ENCODE results near the gene FNDC8. TPM values are rescaled to one million over a fixed set of nuclear protein-coding genes. Genes with fewer than 3 reads are reported as not detected.

The FNDC8 gene
- total RNA-seq, 3 donors from 2014 or later (not counting 1 experiment from before 2014, with no cell fraction given): not detected

DNA sequence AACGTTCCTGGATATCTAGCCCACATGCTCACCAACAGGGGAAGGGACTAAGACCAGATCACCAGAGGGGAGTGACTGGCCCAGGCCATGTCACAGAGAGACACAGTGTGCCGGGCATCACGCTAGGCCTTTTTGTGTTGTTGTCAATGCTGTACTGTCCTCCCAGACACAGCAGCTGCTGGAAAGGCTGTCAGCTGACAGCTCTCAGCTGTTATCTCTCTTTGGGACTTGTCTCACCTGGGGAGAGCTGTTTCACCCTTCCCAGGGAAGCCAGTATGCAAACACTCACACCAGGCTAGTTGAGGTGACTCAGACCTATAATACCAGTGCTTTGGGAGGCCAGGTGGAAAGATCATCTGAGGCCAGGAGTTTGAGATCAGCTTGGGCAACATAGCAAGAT lies 45.6 kb downstream of the FNDC8 start:
- intact Hi-C loops (cut with micrococcal nuclease): no loop called here
- H3K27ac ChIP-seq (ENCODE audit: low read length): no peak overlapping the region
- no peaks in the 10 kb centered on the region for H3K27me3 ChIP-seq (ENCODE audit: control insufficient read depth, insufficient read depth, low read length)
- ATAC-seq: no peak
- no peak overlapping the region for H3K4me3 Mint-ChIP-seq
- H3K36me3 ChIP-seq (ENCODE audit: control insufficient read depth, insufficient read depth, low read length): no peaks in the 10 kb centered on the region
- TF ChIP-seq, protein P1, sequence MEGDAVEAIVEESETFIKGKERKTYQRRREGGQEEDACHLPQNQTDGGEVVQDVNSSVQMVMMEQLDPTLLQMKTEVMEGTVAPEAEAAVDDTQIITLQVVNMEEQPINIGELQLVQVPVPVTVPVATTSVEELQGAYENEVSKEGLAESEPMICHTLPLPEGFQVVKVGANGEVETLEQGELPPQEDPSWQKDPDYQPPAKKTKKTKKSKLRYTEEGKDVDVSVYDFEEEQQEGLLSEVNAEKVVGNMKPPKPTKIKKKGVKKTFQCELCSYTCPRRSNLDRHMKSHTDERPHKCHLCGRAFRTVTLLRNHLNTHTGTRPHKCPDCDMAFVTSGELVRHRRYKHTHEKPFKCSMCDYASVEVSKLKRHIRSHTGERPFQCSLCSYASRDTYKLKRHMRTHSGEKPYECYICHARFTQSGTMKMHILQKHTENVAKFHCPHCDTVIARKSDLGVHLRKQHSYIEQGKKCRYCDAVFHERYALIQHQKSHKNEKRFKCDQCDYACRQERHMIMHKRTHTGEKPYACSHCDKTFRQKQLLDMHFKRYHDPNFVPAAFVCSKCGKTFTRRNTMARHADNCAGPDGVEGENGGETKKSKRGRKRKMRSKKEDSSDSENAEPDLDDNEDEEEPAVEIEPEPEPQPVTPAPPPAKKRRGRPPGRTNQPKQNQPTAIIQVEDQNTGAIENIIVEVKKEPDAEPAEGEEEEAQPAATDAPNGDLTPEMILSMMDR (IDR thresholded peaks at IDR 0.05): no peak
- 83% methylated on average over 3 of the region's 3 CpGs for WGBS (ENCODE audit: insufficient coverage)
- H3K4me3 ChIP-seq (ENCODE audit: low read length): no peak overlapping the region
- peak in 1 of 2 donors; percentile 10 for DNase-seq
- no peaks in the 10 kb centered on the region for H3K36me3 Mint-ChIP-seq
- H3K9me3 Mint-ChIP-seq: no peaks in the 10 kb centered on the region
- H3K27me3 Mint-ChIP-seq (ENCODE audit: low read depth in 2 of 2): no peaks in the 10 kb centered on the region
- no peaks in the 10 kb centered on the region for H3K9me3 ChIP-seq (ENCODE audit: control insufficient read depth, insufficient read depth, low read length)
- peaks cover 20% of the 10 kb centered on the region for H3K4me1 ChIP-seq (ENCODE audit: control insufficient read depth, insufficient read depth, low read length)
- H3K4me1 Mint-ChIP-seq: peaks cover 16 to 21% of the 10 kb centered on the region in 2 donors
- H3K27ac Mint-ChIP-seq: no peak overlapping the region

DNA sequence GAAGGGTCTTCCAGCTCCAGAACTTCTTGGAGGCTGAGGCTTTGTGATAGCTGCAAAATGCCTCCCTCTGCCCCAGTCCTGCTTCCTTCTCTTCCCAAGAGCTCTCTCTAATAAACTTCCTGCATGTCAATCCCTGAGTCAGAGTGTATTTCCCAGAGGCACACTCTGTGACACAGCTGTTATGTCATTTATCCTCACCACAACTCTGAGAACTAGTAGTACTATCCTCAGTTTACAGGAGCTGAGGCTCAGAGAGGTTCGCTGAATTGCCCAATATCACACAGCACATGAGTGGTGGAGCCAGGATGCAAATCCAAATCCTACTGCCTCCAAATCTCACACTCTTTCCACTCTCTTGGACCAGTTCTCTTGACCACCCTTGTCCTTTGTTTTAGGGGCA lies 46.3 kb downstream of the FNDC8 start:
- no peaks in the 10 kb centered on the region for H3K9me3 Mint-ChIP-seq
- no peak overlapping the region for H3K27ac Mint-ChIP-seq
- intact Hi-C loops (cut with micrococcal nuclease): no loop called here
- WGBS (ENCODE audit: insufficient coverage): 94% methylated on average over 1 of the region's 1 CpG
- no peaks in the 10 kb centered on the region for H3K36me3 Mint-ChIP-seq
- no peaks in the 10 kb centered on the region for H3K27me3 ChIP-seq (ENCODE audit: control insufficient read depth, insufficient read depth, low read length)
- H3K27ac ChIP-seq (ENCODE audit: low read length): no peak overlapping the region
- ATAC-seq (no peak), DNase-seq (no peak)
- H3K4me1 Mint-ChIP-seq: peaks cover 13 to 21% of the 10 kb centered on the region in 2 donors
- H3K4me3 ChIP-seq (ENCODE audit: low read length): no peak overlapping the region
- no peaks in the 10 kb centered on the region for H3K36me3 ChIP-seq (ENCODE audit: control insufficient read depth, insufficient read depth, low read length)
- H3K27me3 Mint-ChIP-seq (ENCODE audit: low read depth in 2 of 2): no peaks in the 10 kb centered on the region
- TF ChIP-seq, protein P1 (IDR thresholded peaks at IDR 0.05): no peak
- no peak overlapping the region for H3K4me3 Mint-ChIP-seq
- H3K4me1 ChIP-seq (ENCODE audit: control insufficient read depth, insufficient read depth, low read length): peaks cover 18% of the 10 kb centered on the region
- no peaks in the 10 kb centered on the region for H3K9me3 ChIP-seq (ENCODE audit: control insufficient read depth, insufficient read depth, low read length)

DNA sequence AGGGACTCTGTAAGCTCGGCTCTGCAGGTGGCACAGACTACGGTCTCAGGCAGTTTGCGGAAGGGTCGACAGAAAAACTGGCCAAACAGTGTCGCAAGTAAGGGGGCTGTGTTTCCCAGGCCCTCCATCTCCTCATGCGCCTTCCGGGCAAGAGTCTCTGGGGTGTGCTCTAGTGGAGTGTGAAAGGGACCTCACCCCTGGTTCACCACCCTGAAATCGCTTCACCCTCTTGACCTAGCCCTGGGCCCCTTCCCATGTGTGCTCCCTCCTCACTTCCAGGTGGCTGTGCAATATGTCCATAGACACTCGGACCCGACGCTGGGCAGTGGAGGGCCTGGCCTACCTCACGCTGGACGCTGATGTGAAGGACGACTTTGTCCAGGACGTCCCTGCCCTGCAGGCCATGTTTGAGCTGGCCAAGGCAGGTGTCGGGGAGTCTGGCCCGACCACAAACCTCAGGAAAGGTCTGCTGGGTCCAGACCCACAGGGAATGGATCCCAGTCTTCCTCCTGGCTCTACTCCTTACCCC lies 48.5 kb downstream of the FNDC8 start:
- ATAC-seq (no peak), DNase-seq (peak in 1 of 2 donors; percentile 11)
- H3K4me1 ChIP-seq (ENCODE audit: control insufficient read depth, insufficient read depth, low read length): peaks cover 16% of the 10 kb centered on the region
- peaks cover 8 to 25% of the 10 kb centered on the region in 2 donors for H3K4me1 Mint-ChIP-seq
- no peak overlapping the region for H3K27ac ChIP-seq (ENCODE audit: low read length)
- H3K36me3 ChIP-seq (ENCODE audit: control insufficient read depth, insufficient read depth, low read length): no peaks in the 10 kb centered on the region
- no peak overlapping the region for H3K27ac Mint-ChIP-seq
- WGBS (ENCODE audit: insufficient coverage): 92% methylated on average over 17 of the region's 17 CpGs
- no peaks in the 10 kb centered on the region for H3K36me3 Mint-ChIP-seq
- H3K9me3 Mint-ChIP-seq: no peaks in the 10 kb centered on the region
- TF ChIP-seq, protein P1 (IDR thresholded peaks at IDR 0.05): no peak
- no peak overlapping the region for H3K4me3 ChIP-seq (ENCODE audit: low read length)
- no peaks in the 10 kb centered on the region for H3K27me3 ChIP-seq (ENCODE audit: control insufficient read depth, insufficient read depth, low read length)
- intact Hi-C loops (cut with micrococcal nuclease): loop anchor here (2.0 kb wide), 1 partner anchor 143 kb away; no protein-coding TSS in a partner anchor
- no peaks in the 10 kb centered on the region for H3K9me3 ChIP-seq (ENCODE audit: control insufficient read depth, insufficient read depth, low read length)
- no peaks in the 10 kb centered on the region for H3K27me3 Mint-ChIP-seq (ENCODE audit: low read depth in 2 of 2)
- H3K4me3 Mint-ChIP-seq: no peak overlapping the region
